Activated T-helper 2 cell treated with anti-CD3 and anti-CD28 coated beads, Interferon-gamma antibody, Interleukin-2, Interleukin-4, amounts not matched to agents 10 μg/mL and 5 μg/mL and 100 μg/mL, durations not matched to agents 14 hours and 24 hours and 36 hours (primary cell): ENCODE measurements around the gene HSPA1A. TPM values are rescaled to one million over a fixed set of nuclear protein-coding genes. Genes with fewer than 3 reads are reported as not detected.
"Not testable (repeated sequence)": the region's sequence is repeated elsewhere in the genome, so short reads cannot be mapped to it uniquely, and the experiment has no call there.

Experiments
- DNase-seq: peaks from one replicate; pipeline ENCODE4 v3.0.0; 2021; ENCODE audit warnings: low spot score
- H3K27ac Mint-ChIP-seq: one replicate; pipeline ENCODE4 v1.8.0; 2021; ENCODE audit warnings: mixed read lengths
- H3K27me3 Mint-ChIP-seq: one replicate; pipeline ENCODE4 v1.8.0; 2021; ENCODE audit warnings: low read depth, mixed read lengths
- H3K36me3 Mint-ChIP-seq: one replicate; pipeline ENCODE4 v1.8.0; 2021; ENCODE audit warnings: low read depth, mixed read lengths
- H3K4me1 Mint-ChIP-seq: one replicate; pipeline ENCODE4 v1.8.0; 2021; ENCODE audit warnings: low read depth, mixed read lengths
- H3K4me3 Mint-ChIP-seq: one replicate; pipeline ENCODE4 v1.8.0; 2021; ENCODE audit warnings: low read depth, mild to moderate bottlenecking, moderate library complexity, mixed read lengths
- H3K9me3 Mint-ChIP-seq: one replicate; pipeline ENCODE4 v1.8.0; 2021; ENCODE audit warnings: mixed read lengths
- intact Hi-C: fragments of 100-400 bp; cut with micrococcal nuclease; formaldehyde crosslinking; loops from one replicate; pipeline ENCODE4 v1.15.1; 2023
- total RNA-seq: library from RNA; stranded (reverse); gene quantifications from 2 replicates; pipeline ENCODE4 v1.2.3, GENCODE V29; 2022

HSPA1A gene
- total RNA-seq, 1 donor from 2014 or later = 118 TPM

- H3K4me3 Mint-ChIP-seq = peak overlapping the region; percentile 92
- peak; percentile 56 for DNase-seq
- H3K4me1 Mint-ChIP-seq = peaks cover 44% of the 10 kb centered on the region
- no peaks in the 10 kb centered on the region for H3K9me3 Mint-ChIP-seq
- peaks cover 17% of the 10 kb centered on the region for H3K36me3 Mint-ChIP-seq
- H3K27ac Mint-ChIP-seq = peak overlapping the region; percentile 94
- intact Hi-C loops = loop anchor here (1.0 to 10.0 kb wide), 3 partner anchors 40 to 247 kb away; partner anchors contain the start of genes BAG6, LTA, NEU1 and TNF
- H3K27me3 Mint-ChIP-seq = no peaks in the 10 kb centered on the region
These were observed 6.9 kb downstream of the HSPA1A start for GRCh38 chr6:31822036-31822821.

GRCh38 chr6:31823592-31824196 lies 8.4 kb downstream of the HSPA1A start:
- H3K9me3 Mint-ChIP-seq, H3K36me3 Mint-ChIP-seq, H3K27me3 Mint-ChIP-seq, DNase-seq: not testable (repeated sequence)
- H3K4me3 Mint-ChIP-seq = peak overlapping the region; percentile 26
- intact Hi-C loops = loop anchor here (5.0 to 10.0 kb wide), 2 partner anchors 39 to 249 kb away; partner anchors contain the start of genes LTA, NEU1 and TNF
- H3K27ac Mint-ChIP-seq = peak overlapping the region; percentile 33
- peaks cover 35% of the 10 kb centered on the region for H3K4me1 Mint-ChIP-seq

GRCh38 chr6:31825553-31825952 lies 10.2 kb downstream of the HSPA1A start:
- Mint-ChIP-seq H3K9me3 (no peaks in the 10 kb centered on the region), H3K27me3 (no peaks in the 10 kb centered on the region), H3K4me3 (peak overlapping the region; percentile 85), H3K36me3 (peaks cover 10% of the 10 kb centered on the region), H3K27ac (peak overlapping the region; percentile 95), H3K4me1 (peaks cover 35% of the 10 kb centered on the region)
- no peak for DNase-seq
- intact Hi-C loops = loop anchor here (10.0 kb wide), 1 partner anchor 251 kb away; the partner anchor contains the start of genes LTA and TNF

- H3K27ac Mint-ChIP-seq = peak overlapping the region; percentile 95
- DNase-seq = no peak
- H3K27me3 Mint-ChIP-seq = no peaks in the 10 kb centered on the region
- no peaks in the 10 kb centered on the region for H3K9me3 Mint-ChIP-seq
- peaks cover 20% of the 10 kb centered on the region for H3K36me3 Mint-ChIP-seq
- intact Hi-C loops = loop anchor here (2.0 to 10.0 kb wide), 3 partner anchors 14 to 252 kb away; partner anchors contain the start of genes C6orf47, LTA and TNF
- peak overlapping the region; percentile 85 for H3K4me3 Mint-ChIP-seq
- H3K4me1 Mint-ChIP-seq = peaks cover 32% of the 10 kb centered on the region
These were observed 11.5 kb downstream of the HSPA1A start for GRCh38 chr6:31826793-31827285.

GRCh38 chr6:31827286-31828079 lies 12.1 kb downstream of the HSPA1A start, which contains the start of gene HSPA1B:
Gene HSPA1B, plus strand, starts transcription at chr6:31827738. Its CDS starts 213 bp downstream, at chr6:31827951.
- H3K4me1 Mint-ChIP-seq = peaks cover 32% of the 10 kb centered on the region
- H3K4me3 Mint-ChIP-seq = peak within 1 kb of the TSS; percentile 85
- intact Hi-C loops = loop anchor here (2.0 to 10.0 kb wide), 3 partner anchors 15 to 253 kb away; partner anchors contain the start of genes C6orf47, LTA and TNF
- no peaks in the 10 kb centered on the region for H3K9me3 Mint-ChIP-seq
- H3K27ac Mint-ChIP-seq = peak within 1 kb of the TSS; percentile 95
- H3K27me3 Mint-ChIP-seq = no peaks in the 10 kb centered on the region
- peak; percentile 96 for DNase-seq
- peaks cover 20% of the 10 kb centered on the region for H3K36me3 Mint-ChIP-seq

GRCh38 chr6:31829633-31830283 lies 14.4 kb downstream of the HSPA1A start:
- H3K36me3 Mint-ChIP-seq = peaks cover 24% of the 10 kb centered on the region
- DNase-seq = no peak
- peak overlapping the region; percentile 48 for H3K27ac Mint-ChIP-seq
- intact Hi-C loops = loop anchor here (1.0 to 10.0 kb wide), 10 partner anchors 32 to 1015 kb away; partner anchors contain the start of genes AGPAT1, ATP6V1G2, EHMT2 and LTA
- no peaks in the 10 kb centered on the region for H3K27me3 Mint-ChIP-seq
- H3K4me3 Mint-ChIP-seq = peak overlapping the region; percentile 87
- H3K9me3 Mint-ChIP-seq = no peaks in the 10 kb centered on the region
- peaks cover 23% of the 10 kb centered on the region for H3K4me1 Mint-ChIP-seq

GRCh38 chr6:31830886-31831335 lies 15.6 kb downstream of the HSPA1A start:
- no peaks in the 10 kb centered on the region for H3K9me3 Mint-ChIP-seq

GRCh38 chr6:31831350-31832215 lies 16.2 kb downstream of the HSPA1A start:
- no peak for DNase-seq
- no peak overlapping the region for H3K27ac Mint-ChIP-seq
- H3K27me3 Mint-ChIP-seq = no peaks in the 10 kb centered on the region
- intact Hi-C loops = loop anchor here (5.0 to 10.0 kb wide), 8 partner anchors 34 to 1013 kb away; partner anchors contain the start of genes AGPAT1, ATP6V1G2, EHMT2 and LY6G5C
- H3K4me1 Mint-ChIP-seq = peaks cover 21% of the 10 kb centered on the region
- peaks cover 40% of the 10 kb centered on the region for H3K36me3 Mint-ChIP-seq
- no peaks in the 10 kb centered on the region for H3K9me3 Mint-ChIP-seq
- peak overlapping the region; percentile 87 for H3K4me3 Mint-ChIP-seq

More at GRCh38 chr6:31830886-31831335, 15.6 kb downstream of the HSPA1A start:
- Mint-ChIP-seq H3K27ac (peak overlapping the region; percentile 48), H3K36me3 (peaks cover 34% of the 10 kb centered on the region), H3K27me3 (no peaks in the 10 kb centered on the region), H3K4me1 (peaks cover 15% of the 10 kb centered on the region), H3K4me3 (peak overlapping the region; percentile 87)
- DNase-seq = no peak
- intact Hi-C loops = loop anchor here (1.0 to 10.0 kb wide), 9 partner anchors 34 to 1014 kb away; partner anchors contain the start of genes AGPAT1, ATP6V1G2, EHMT2 and LY6G5C

- H3K4me1 Mint-ChIP-seq = peaks cover 36% of the 10 kb centered on the region
- intact Hi-C loops = loop anchor here (1.0 to 10.0 kb wide), 10 partner anchors 29 to 1010 kb away; partner anchors contain the start of genes AGPAT1, ATP6V1G2, EHMT2 and LY6G5C
These were observed 19.3 kb downstream of the HSPA1A start for GRCh38 chr6:31834367-31835250.

GRCh38 chr6:31836047-31836473 lies 20.7 kb downstream of the HSPA1A start:
- no peak for DNase-seq
- H3K27ac Mint-ChIP-seq = peak overlapping the region; percentile 97
- H3K9me3 Mint-ChIP-seq = no peaks in the 10 kb centered on the region
- peaks cover 70% of the 10 kb centered on the region for H3K36me3 Mint-ChIP-seq
- H3K4me1 Mint-ChIP-seq = peaks cover 31% of the 10 kb centered on the region
- H3K4me3 Mint-ChIP-seq = peak overlapping the region; percentile 87
- intact Hi-C loops = loop anchor here (10.0 kb wide), 3 partner anchors 339 to 1009 kb away; partner anchors contain the start of genes AGPAT1, MICB, PSMB8 and RNF5
- no peaks in the 10 kb centered on the region for H3K27me3 Mint-ChIP-seq

More at GRCh38 chr6:31834367-31835250, 19.3 kb downstream of the HSPA1A start:
- no peaks in the 10 kb centered on the region for H3K9me3 Mint-ChIP-seq
- peaks cover 70% of the 10 kb centered on the region for H3K36me3 Mint-ChIP-seq
- H3K4me3 Mint-ChIP-seq = peak overlapping the region; percentile 87
- H3K27ac Mint-ChIP-seq = peak overlapping the region; percentile 97
- no peaks in the 10 kb centered on the region for H3K27me3 Mint-ChIP-seq
- DNase-seq = peak; percentile 71
